T-cell (primary cell): ENCODE data around the gene GPSM1. TPM values are rescaled to one million over a fixed set of nuclear protein-coding genes. Genes with fewer than 3 reads are reported as not detected.
A peak's percentile ranks its signal among the peaks of the same experiment; 100 is the strongest.

Source experiments
- ATAC-seq, 4 experiments: fragments of 200-7000 bp in 3 of 4; fragments of 150-1000 bp in 1 of 4; cut with Tn5 transposase; replicated peaks in 1 of 4; 1 replicate in 3 of 4; 2 replicates in 1 of 4; pipeline ENCODE4 v1.10.0; 2021; ENCODE audit warnings: moderate library complexity in 3 of 4, mild to moderate bottlenecking in 2 of 4, moderate number of reproducible peaks in 1 of 4
- CTCF ChIA-PET, 2 donors: fragments of 300-600 bp; sonication (Branson Sonifier 250); formaldehyde crosslinking; loops; one replicate each; lab custom pipeline; 2022; ENCODE audit warnings: antibody characterized with exemption in 2 of 2; lab: Charles Lee
- POLR2A ChIA-PET, 2 donors: fragments of 300-600 bp; sonication (Branson Sonifier 250); formaldehyde crosslinking; loops; one replicate each; lab custom pipeline; 2022; ENCODE audit warnings: antibody characterized with exemption in 2 of 2; lab: Charles Lee
- DNase-seq, 35 experiments: peaks; one replicate each; pipeline versions ENCODE4 v3.0.0 to v3.0.0-alpha.2; 2013 to 2023
- H3K27ac ChIP-seq: one replicate; pipeline ENCODE4 v1.5.1; 2013; ENCODE audit warnings: low read length
- H3K27me3 ChIP-seq, 2 experiments: replicated peaks in 1 of 2; 1 replicate in 1 of 2; 2 replicates in 1 of 2; pipeline versions ENCODE4 v1.6.1 to v1.7.0; 2013; ENCODE audit warnings: low read length in 1 of 2, mixed read lengths in 1 of 2; ENCODE audit not compliant: control insufficient read depth in 2 of 2, insufficient read depth in 2 of 2; ENCODE audit errors: extremely low read depth in 1 of 2
- H3K36me3 ChIP-seq, 2 donors: 1 replicate in 1 of 2; 2 replicates in 1 of 2; pipeline versions ENCODE4 v1.6.1 to v1.7.0; 2013; ENCODE audit warnings: low read length in 1 of 2; ENCODE audit not compliant: control insufficient read depth in 2 of 2, insufficient read depth in 1 of 2; ENCODE audit errors: extremely low read depth in 1 of 2
- H3K4me1 ChIP-seq, 2 experiments: 1 replicate in 1 of 2; 2 replicates in 1 of 2; pipeline versions ENCODE4 v1.6.1 to v1.7.0; 2013; ENCODE audit warnings: low read length in 2 of 2, mixed read lengths in 1 of 2; ENCODE audit not compliant: insufficient read depth in 2 of 2, control insufficient read depth in 1 of 2; ENCODE audit errors: extremely low read depth in 1 of 2
- H3K4me3 ChIP-seq, 2 donors: 1 replicate in 1 of 2; 2 replicates in 1 of 2; pipeline versions ENCODE4 v1.5.1 to v1.7.0; 2013; ENCODE audit warnings: mild to moderate bottlenecking in 2 of 2, low read length in 1 of 2, moderate library complexity in 1 of 2; ENCODE audit not compliant: control insufficient read depth in 1 of 2; ENCODE audit errors: extremely low read depth in 1 of 2
- H3K9me3 ChIP-seq: 2 replicates; pipeline ENCODE4 v1.7.0; 2013
- H3K27ac Mint-ChIP-seq, 2 donors: one replicate each; pipeline ENCODE4 v1.8.0; 2020 to 2021; ENCODE audit warnings: mild to moderate bottlenecking in 2 of 2, mixed read lengths in 2 of 2
- H3K27me3 Mint-ChIP-seq, 2 donors: one replicate each; pipeline ENCODE4 v1.8.0; 2021 to 2022; ENCODE audit warnings: mixed read lengths in 2 of 2
- H3K36me3 Mint-ChIP-seq: one replicate; pipeline ENCODE4 v1.8.0; 2021; ENCODE audit warnings: mixed read lengths
- H3K4me1 Mint-ChIP-seq, 3 donors: one replicate each; pipeline ENCODE4 v1.8.0; 2020 to 2022; ENCODE audit warnings: mixed read lengths in 3 of 3, mild to moderate bottlenecking in 1 of 3
- H3K4me3 Mint-ChIP-seq, 3 donors: one replicate each; pipeline ENCODE4 v1.8.0; 2020 to 2022; ENCODE audit warnings: mild to moderate bottlenecking in 3 of 3, mixed read lengths in 3 of 3, moderate library complexity in 3 of 3
- H3K9me3 Mint-ChIP-seq, 3 donors: one replicate each; pipeline ENCODE4 v1.8.0; 2020 to 2022; ENCODE audit warnings: mixed read lengths in 3 of 3
- WGBS: methylation state at CpG from one replicate; pipeline ENCODE4 v1.1.5; 2013; ENCODE audit warnings: missing lambda C conversion rate; ENCODE audit not compliant: insufficient coverage; 5-methylcytosine and 5-hydroxymethylcytosine counted together
- total RNA-seq, 35 experiments: library from RNA in 6 of 35; stranded (reverse) in 6 of 35; fragments of 120-200 nt in 1 of 35; gene quantifications; one replicate each; pipeline versions ENCODE4 v1.2.1 to v1.2.4 and lab custom pipeline; 2013 to 2026

Gene GPSM1
- total RNA-seq, 5 donors from 2014 or later (not counting 1 experiment from before 2014, with no cell fraction given), result 8.6 to 11.5 (median 9.7) TPM

GRCh38 chr9:136313111-136314055 is 14.0 kb upstream of the GPSM1 start:
- Histone ChIP-seq H3K27me3 (peaks cover 0 to 40% of the 10 kb centered on the region in 2 experiments), H3K4me1 (peaks cover 0 to 46% of the 10 kb centered on the region in 2 experiments), H3K36me3 (no peaks in the 10 kb centered on the region), H3K4me3 (no peak overlapping the region), H3K27ac (no peak overlapping the region), H3K9me3 (no peaks in the 10 kb centered on the region)
- ChIA-PET CTCF (no interaction called here), POLR2A (no interaction called here)
- no peak for ATAC-seq
- Mint-ChIP-seq H3K4me1 (peaks cover 0 to 5% (median 4%) of the 10 kb centered on the region in 3 donors), H3K27me3 (peaks cover 0 to 3% of the 10 kb centered on the region in 2 donors), H3K36me3 (no peaks in the 10 kb centered on the region), H3K27ac (no peak overlapping the region), H3K9me3 (peaks cover 0 to 5% (median 4%) of the 10 kb centered on the region in 3 donors), H3K4me3 (no peak overlapping the region)
- 91% methylated on average over 17 of the region's 18 CpGs for WGBS
- DNase-seq, result no peak

- peaks cover 0 to 5% (median 4%) of the 10 kb centered on the region in 3 donors for H3K9me3 Mint-ChIP-seq
- ChIA-PET POLR2A (no interaction called here), CTCF (no interaction called here)
- H3K27ac ChIP-seq, result no peak overlapping the region
- H3K4me1 Mint-ChIP-seq, result peaks cover 0 to 5% (median 4%) of the 10 kb centered on the region in 3 donors
- no peaks in the 10 kb centered on the region for H3K36me3 ChIP-seq
- H3K27me3 Mint-ChIP-seq, result peaks cover 0 to 3% of the 10 kb centered on the region in 2 donors
- WGBS, result 69% methylated on average over 2 of the region's 3 CpGs
- H3K4me3 Mint-ChIP-seq, result no peak overlapping the region
- H3K9me3 ChIP-seq, result no peaks in the 10 kb centered on the region
- H3K27ac Mint-ChIP-seq, result no peak overlapping the region
- ATAC-seq (no peak), DNase-seq (no peak)
- H3K4me1 ChIP-seq, result peaks cover 0 to 42% of the 10 kb centered on the region in 2 experiments
- peaks cover 0 to 33% of the 10 kb centered on the region in 2 experiments for H3K27me3 ChIP-seq
- no peaks in the 10 kb centered on the region for H3K36me3 Mint-ChIP-seq
- H3K4me3 ChIP-seq, result no peak overlapping the region
These were observed 13.3 kb upstream of the GPSM1 start for GRCh38 chr9:136314056-136314416.

GRCh38 chr9:136314944-136315343 is 12.4 kb upstream of the GPSM1 start:
- 88% methylated on average over 4 of the region's 4 CpGs for WGBS
- peaks cover 0 to 38% of the 10 kb centered on the region in 2 experiments for H3K4me1 ChIP-seq
- H3K36me3 ChIP-seq, result no peaks in the 10 kb centered on the region
- Mint-ChIP-seq H3K4me1 (peaks cover 0 to 5% (median 4%) of the 10 kb centered on the region in 3 donors), H3K9me3 (peaks cover 0 to 5% (median 4%) of the 10 kb centered on the region in 3 donors), H3K4me3 (no peak overlapping the region), H3K27ac (peak overlapping the region in 1 of 2 donors; percentile 55), H3K36me3 (no peaks in the 10 kb centered on the region), H3K27me3 (peaks cover 0 to 3% of the 10 kb centered on the region in 2 donors)
- POLR2A ChIA-PET, result no interaction called here
- H3K27ac ChIP-seq, result no peak overlapping the region
- H3K9me3 ChIP-seq, result no peaks in the 10 kb centered on the region
- no peak for ATAC-seq
- DNase-seq, result no peak
- H3K4me3 ChIP-seq, result no peak overlapping the region
- peaks cover 0 to 24% of the 10 kb centered on the region in 2 experiments for H3K27me3 ChIP-seq
- CTCF ChIA-PET, result no interaction called here

GRCh38 chr9:136316271-136316751 is 11.0 kb upstream of the GPSM1 start:
- POLR2A ChIA-PET, result no interaction called here
- Histone ChIP-seq H3K27ac (peak overlapping the region; percentile 58), H3K4me3 (no peak overlapping the region), H3K4me1 (peaks cover 0 to 33% of the 10 kb centered on the region in 2 experiments), H3K27me3 (peaks cover 0 to 11% of the 10 kb centered on the region in 2 experiments), H3K9me3 (no peaks in the 10 kb centered on the region), H3K36me3 (no peaks in the 10 kb centered on the region)
- Mint-ChIP-seq H3K9me3 (peaks cover 0 to 5% (median 4%) of the 10 kb centered on the region in 3 donors), H3K27me3 (peaks cover 0 to 3% of the 10 kb centered on the region in 2 donors), H3K4me1 (peaks cover 0 to 5% (median 4%) of the 10 kb centered on the region in 3 donors), H3K36me3 (no peaks in the 10 kb centered on the region), H3K27ac (peak overlapping the region; percentile 6 to 76), H3K4me3 (no peak overlapping the region)
- CTCF ChIA-PET, result interaction anchor here in 1 of 2 donors (0.7 kb wide), 1 partner anchor 47 kb away, joined by 4 read pairs; no protein-coding TSS in a partner anchor
- DNase-seq (peak in 30 of 35 experiments; percentile 8 to 74 (median 50)), ATAC-seq (peak in 3 of 4 experiments; percentile 22 to 45 (median 34))
- WGBS, result 45% methylated on average over 22 of the region's 23 CpGs

- H3K9me3 ChIP-seq, result no peaks in the 10 kb centered on the region
- H3K27ac ChIP-seq, result peak overlapping the region; percentile 58
- WGBS, result 95% methylated on average over 13 of the region's 13 CpGs
- H3K36me3 Mint-ChIP-seq, result no peaks in the 10 kb centered on the region
- ChIA-PET CTCF (no interaction called here), POLR2A (no interaction called here)
- ATAC-seq, result no peak
- H3K4me3 Mint-ChIP-seq, result no peak overlapping the region
- H3K4me3 ChIP-seq, result no peak overlapping the region
- H3K4me1 Mint-ChIP-seq, result peaks cover 0 to 5% (median 4%) of the 10 kb centered on the region in 3 donors
- H3K36me3 ChIP-seq, result no peaks in the 10 kb centered on the region
- DNase-seq, result no peak
- H3K4me1 ChIP-seq, result peaks cover 0 to 26% of the 10 kb centered on the region in 2 experiments
- H3K9me3 Mint-ChIP-seq, result peaks cover 0 to 5% (median 4%) of the 10 kb centered on the region in 3 donors
- H3K27ac Mint-ChIP-seq, result no peak overlapping the region
- H3K27me3 Mint-ChIP-seq, result peaks cover 0 to 3% of the 10 kb centered on the region in 2 donors
- peaks cover 0 to 3% of the 10 kb centered on the region in 2 experiments for H3K27me3 ChIP-seq
These were observed 10.3 kb upstream of the GPSM1 start for GRCh38 chr9:136316896-136317676.

GRCh38 chr9:136317695-136318094 is 9.6 kb upstream of the GPSM1 start:
- CTCF ChIA-PET, result no interaction called here
- 93% methylated on average over 16 of the region's 16 CpGs for WGBS
- H3K9me3 Mint-ChIP-seq, result peaks cover 0 to 5% (median 4%) of the 10 kb centered on the region in 3 donors
- peaks cover 0 to 5% (median 4%) of the 10 kb centered on the region in 3 donors for H3K4me1 Mint-ChIP-seq
- Histone ChIP-seq H3K4me3 (no peak overlapping the region), H3K27ac (no peak overlapping the region), H3K36me3 (no peaks in the 10 kb centered on the region), H3K4me1 (peaks cover 0 to 26% of the 10 kb centered on the region in 2 experiments), H3K9me3 (no peaks in the 10 kb centered on the region), H3K27me3 (peaks cover 0 to 3% of the 10 kb centered on the region in 2 experiments)
- no peak overlapping the region for H3K4me3 Mint-ChIP-seq
- POLR2A ChIA-PET, result no interaction called here
- DNase-seq, result no peak
- no peak for ATAC-seq
- no peaks in the 10 kb centered on the region for H3K36me3 Mint-ChIP-seq
- H3K27ac Mint-ChIP-seq, result no peak overlapping the region
- H3K27me3 Mint-ChIP-seq, result peaks cover 0 to 3% of the 10 kb centered on the region in 2 donors
